Brain microvascular endothelial cell (primary cell): ENCODE data around the gene MORC1.

Experiments used
- DNase-seq: peaks from one replicate; pipeline ENCODE4 v3.0.0-alpha.2; 2020
- H3K27ac ChIP-seq: fragments of 250-450 bp; sonication (Bioruptor Pico); 2 replicates; pipeline ENCODE4 v1.5.1; 2020; ENCODE audit warnings: mild to moderate bottlenecking, moderate library complexity
- H3K27me3 ChIP-seq: fragments of 250-450 bp; sonication (Bioruptor Pico); replicated peaks from 2 replicates; pipeline ENCODE4 v1.5.1; 2020; ENCODE audit warnings: mild to moderate bottlenecking
- H3K36me3 ChIP-seq: fragments of 250-450 bp; sonication (Bioruptor Pico); replicated peaks from 2 replicates; pipeline ENCODE4 v1.5.1; 2020; ENCODE audit warnings: mild to moderate bottlenecking
- H3K4me3 ChIP-seq: 2 replicates; pipeline ENCODE4 v1.5.1; 2011; ENCODE audit warnings: low read depth, mild to moderate bottlenecking, control low read depth, low read length, moderate library complexity
- CTCF ChIP-seq: IDR thresholded peaks from 2 replicates; pipeline ENCODE4 v1.5.1; 2011; ENCODE audit warnings: low read depth, mild to moderate bottlenecking, moderate library complexity, low read length, control low read depth, inconsistent platforms; ENCODE audit errors: missing control alignments
- in situ Hi-C: cut with HindIII; loops from 2 replicates; pipeline ENCODE4 v1.10.0; 2017; ENCODE audit warnings: low sequenced_read_pairs, low pct_ligation_motif_present

The MORC1 gene

GRCh38 chr3:109023656-109024254 is 94.2 kb downstream of the MORC1 start:
- in situ Hi-C loops = no loop called here
- peak; percentile 39 for DNase-seq

GRCh38 chr3:109023167-109023566 is 94.8 kb downstream of the MORC1 start:
- in situ Hi-C loops = no loop called here
- Histone ChIP-seq H3K36me3 (no peaks in the 10 kb centered on the region), H3K4me3 (no peak overlapping the region), H3K27me3 (no peaks in the 10 kb centered on the region), H3K27ac (no peak overlapping the region)
- no peak for DNase-seq
- TF ChIP-seq CTCF = no peak

More at GRCh38 chr3:109023656-109024254, 94.2 kb downstream of the MORC1 start:
- no peaks in the 10 kb centered on the region for H3K36me3 ChIP-seq
- no peak overlapping the region for H3K4me3 ChIP-seq
- no peak overlapping the region for H3K27ac ChIP-seq
- TF ChIP-seq CTCF = peak; percentile 82
- no peaks in the 10 kb centered on the region for H3K27me3 ChIP-seq

GRCh38 chr3:109021556-109021955 is 96.4 kb downstream of the MORC1 start:
- Histone ChIP-seq H3K27ac (no peak overlapping the region), H3K4me3 (no peak overlapping the region), H3K36me3 (no peaks in the 10 kb centered on the region), H3K27me3 (no peaks in the 10 kb centered on the region)
- in situ Hi-C loops = no loop called here
- no peak for DNase-seq
- no peak for TF ChIP-seq CTCF

- Histone ChIP-seq H3K4me3 (no peak overlapping the region), H3K27ac (no peak overlapping the region), H3K36me3 (no peaks in the 10 kb centered on the region), H3K27me3 (no peaks in the 10 kb centered on the region)
- no peak for DNase-seq
- in situ Hi-C loops = no loop called here
- peak; percentile 15 for TF ChIP-seq CTCF
Observed at GRCh38 chr3:109018828-109019227, 99.1 kb downstream of the MORC1 start.

- DNase-seq = no peak
- no peaks in the 10 kb centered on the region for H3K27me3 ChIP-seq
- H3K27ac ChIP-seq = no peak overlapping the region
- no peak overlapping the region for H3K4me3 ChIP-seq
- TF ChIP-seq CTCF = no peak
- H3K36me3 ChIP-seq = no peaks in the 10 kb centered on the region
- in situ Hi-C loops = no loop called here
Observed at GRCh38 chr3:109005443-109005842, 112.5 kb downstream of the MORC1 start.

- Histone ChIP-seq H3K27me3 (no peaks in the 10 kb centered on the region), H3K4me3 (no peak overlapping the region), H3K27ac (no peak overlapping the region), H3K36me3 (no peaks in the 10 kb centered on the region)
- DNase-seq = no peak
- in situ Hi-C loops = no loop called here
- TF ChIP-seq CTCF = no peak
Observed at GRCh38 chr3:108998436-108998835, 119.5 kb downstream of the MORC1 start.
